A673 (cell line): Measurements from ENCODE around the gene APEH. TPM values are rescaled to one million over a fixed set of nuclear protein-coding genes. Genes with fewer than 3 reads are reported as not detected.

ENCODE experiments used
- BruUV-seq: library from RNA; stranded (reverse); fragments of 400-500 nt; replicated peaks from 2 replicates; lab custom pipeline; 2021; lab: Mats Ljungman, UMichigan
- CTCF ChIA-PET: fragments of 300-600 bp; sonication (Branson Sonifier 250); formaldehyde crosslinking; loops from one replicate; lab custom pipeline; 2022; ENCODE audit warnings: antibody characterized with exemption; lab: Charles Lee
- POLR2A ChIA-PET: fragments of 300-600 bp; sonication (Branson Sonifier 250); formaldehyde crosslinking; loops from one replicate; lab custom pipeline; 2022; ENCODE audit warnings: antibody characterized with exemption; ENCODE audit not compliant: low non-redundant PET; lab: Charles Lee
- DNase-seq: peaks from one replicate; pipeline ENCODE4 v3.0.0-alpha.2; 2015; ENCODE audit warnings: low spot score
- H3K27ac ChIP-seq: fragments of 200-600 bp; sonication (generic); 2 replicates; pipeline ENCODE4 v1.5.1; 2016; ENCODE audit warnings: mixed run types, low read depth, mild to moderate bottlenecking, mixed read lengths, antibody characterized with exemption, low read length; ENCODE audit not compliant: poor library complexity, severe bottlenecking
- H3K27me3 ChIP-seq: fragments of 200-600 bp; sonication (generic); replicated peaks from 2 replicates; pipeline ENCODE4 v1.6.1; 2017; ENCODE audit warnings: mixed run types, low read depth, mild to moderate bottlenecking, mixed read lengths, antibody characterized with exemption, low read length; ENCODE audit not compliant: insufficient read depth, poor library complexity
- H3K36me3 ChIP-seq: fragments of 200-600 bp; sonication (generic); 2 replicates; pipeline ENCODE4 v1.6.1; 2016; ENCODE audit warnings: mixed run types, mild to moderate bottlenecking, mixed read lengths, antibody characterized with exemption, low read length; ENCODE audit not compliant: insufficient read depth, poor library complexity, severe bottlenecking
- H3K4me1 ChIP-seq: fragments of 200-600 bp; sonication (generic); 2 replicates; pipeline ENCODE4 v1.6.1; 2017; ENCODE audit warnings: mixed run types, mild to moderate bottlenecking, mixed read lengths, antibody characterized with exemption, low read length; ENCODE audit not compliant: insufficient read depth, poor library complexity, severe bottlenecking
- H3K4me3 ChIP-seq: fragments of 200-600 bp; sonication (generic); 2 replicates; pipeline ENCODE4 v1.5.1; 2016; ENCODE audit warnings: low read depth, mixed run types, mild to moderate bottlenecking, mixed read lengths, low read length; ENCODE audit not compliant: poor library complexity, severe bottlenecking
- H3K9me3 ChIP-seq: fragments of 200-600 bp; sonication (generic); 2 replicates; pipeline ENCODE4 v1.6.1; 2016; ENCODE audit warnings: mixed run types, low read depth, mild to moderate bottlenecking, mixed read lengths, antibody characterized with exemption, low read length; ENCODE audit not compliant: poor library complexity, severe bottlenecking
- EZH2 ChIP-seq: fragments of 200-600 bp; sonication (generic); IDR thresholded peaks from 2 replicates; pipeline ENCODE4 v1.6.1; 2017; ENCODE audit warnings: borderline replicate concordance, low read depth, mild to moderate bottlenecking, mixed read lengths, antibody characterized with exemption, low read length; ENCODE audit not compliant: poor library complexity, severe bottlenecking
- intact Hi-C: fragments of 100-400 bp; cut with micrococcal nuclease; formaldehyde crosslinking; loops from one replicate; pipeline ENCODE4 v1.10.0; 2022; ENCODE audit not compliant: unreplicated experiment
- total RNA-seq: library from RNA; stranded (reverse); gene quantifications from 2 replicates; pipeline ENCODE4 v1.2.3, GENCODE V29; 2021
- TF ChIP-seq, protein P1 (sequence below): fragments of 300-800, 200-600 bp; sonication (generic); conservative IDR thresholded peaks from 2 replicates; pipeline ENCODE4 v1.5.1; 2017; ENCODE audit warnings: low read depth, mild to moderate bottlenecking, antibody characterized with exemption, low read length, moderate library complexity, mixed read lengths

APEH gene
- total RNA-seq, 1 experiment from 2014 or later = 64.9 TPM

DNA sequence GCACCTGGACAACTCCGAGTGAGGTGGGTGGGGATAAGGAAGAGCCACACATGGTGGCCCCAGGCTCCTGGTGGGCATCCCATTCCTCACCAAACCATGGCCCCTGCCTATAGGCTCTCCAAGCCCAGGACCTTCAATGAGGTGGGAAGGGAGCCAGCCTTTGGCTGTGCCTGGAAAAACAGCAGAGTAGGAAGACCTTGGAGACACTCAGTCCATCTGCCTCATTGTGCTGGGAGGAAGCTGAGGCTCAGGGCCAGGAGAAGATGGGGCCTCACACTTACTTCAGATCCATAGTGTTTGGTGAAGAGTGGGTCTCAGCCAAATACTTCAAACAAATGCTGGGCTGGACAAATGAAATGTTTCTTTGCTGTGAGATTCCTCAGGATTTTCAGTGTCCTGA lies 47.4 kb upstream of the APEH start:
- no peaks in the 10 kb centered on the region for H3K9me3 ChIP-seq
- no peak overlapping the region for H3K27ac ChIP-seq
- H3K27me3 ChIP-seq = no peaks in the 10 kb centered on the region
- H3K4me1 ChIP-seq = no peaks in the 10 kb centered on the region
- no peak overlapping the region for H3K4me3 ChIP-seq
- no TSS peak for BruUV-seq
- intact Hi-C loops = no loop called here
- no peak for DNase-seq
- H3K36me3 ChIP-seq = no peaks in the 10 kb centered on the region
- POLR2A ChIA-PET = no interaction called here
- TF ChIP-seq, protein P1, sequence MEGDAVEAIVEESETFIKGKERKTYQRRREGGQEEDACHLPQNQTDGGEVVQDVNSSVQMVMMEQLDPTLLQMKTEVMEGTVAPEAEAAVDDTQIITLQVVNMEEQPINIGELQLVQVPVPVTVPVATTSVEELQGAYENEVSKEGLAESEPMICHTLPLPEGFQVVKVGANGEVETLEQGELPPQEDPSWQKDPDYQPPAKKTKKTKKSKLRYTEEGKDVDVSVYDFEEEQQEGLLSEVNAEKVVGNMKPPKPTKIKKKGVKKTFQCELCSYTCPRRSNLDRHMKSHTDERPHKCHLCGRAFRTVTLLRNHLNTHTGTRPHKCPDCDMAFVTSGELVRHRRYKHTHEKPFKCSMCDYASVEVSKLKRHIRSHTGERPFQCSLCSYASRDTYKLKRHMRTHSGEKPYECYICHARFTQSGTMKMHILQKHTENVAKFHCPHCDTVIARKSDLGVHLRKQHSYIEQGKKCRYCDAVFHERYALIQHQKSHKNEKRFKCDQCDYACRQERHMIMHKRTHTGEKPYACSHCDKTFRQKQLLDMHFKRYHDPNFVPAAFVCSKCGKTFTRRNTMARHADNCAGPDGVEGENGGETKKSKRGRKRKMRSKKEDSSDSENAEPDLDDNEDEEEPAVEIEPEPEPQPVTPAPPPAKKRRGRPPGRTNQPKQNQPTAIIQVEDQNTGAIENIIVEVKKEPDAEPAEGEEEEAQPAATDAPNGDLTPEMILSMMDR = no peak
- no peak for TF ChIP-seq EZH2
- CTCF ChIA-PET = no interaction called here

DNA sequence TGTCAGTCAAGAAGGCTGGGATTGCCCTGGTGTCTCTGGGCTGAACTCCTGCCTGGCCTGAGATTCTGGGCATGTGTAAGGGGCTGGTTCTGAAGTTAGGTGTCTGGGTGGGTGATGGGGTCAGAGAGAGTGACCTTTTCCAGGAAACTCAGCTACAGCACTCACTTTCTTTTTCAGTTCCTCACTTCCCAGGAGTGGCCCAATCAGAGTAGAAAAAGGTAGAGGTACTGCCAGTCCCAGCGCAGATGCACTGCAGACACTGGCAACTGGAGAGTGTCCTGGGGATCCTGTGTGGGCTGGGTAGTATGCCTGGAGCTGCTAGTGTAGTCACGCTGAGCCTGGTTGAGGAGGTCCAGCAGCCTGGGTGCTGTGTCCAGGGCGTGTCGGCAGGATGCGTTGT lies 46.5 kb upstream of the APEH start:
- Histone ChIP-seq H3K27ac (no peak overlapping the region), H3K36me3 (no peaks in the 10 kb centered on the region), H3K9me3 (no peaks in the 10 kb centered on the region), H3K4me1 (no peaks in the 10 kb centered on the region), H3K27me3 (no peaks in the 10 kb centered on the region), H3K4me3 (no peak overlapping the region)
- CTCF ChIA-PET = no interaction called here
- BruUV-seq = no TSS peak
- intact Hi-C loops = no loop called here
- TF ChIP-seq EZH2 = no peak
- TF ChIP-seq, protein P1 = no peak
- DNase-seq = no peak
- POLR2A ChIA-PET = no interaction called here

DNA sequence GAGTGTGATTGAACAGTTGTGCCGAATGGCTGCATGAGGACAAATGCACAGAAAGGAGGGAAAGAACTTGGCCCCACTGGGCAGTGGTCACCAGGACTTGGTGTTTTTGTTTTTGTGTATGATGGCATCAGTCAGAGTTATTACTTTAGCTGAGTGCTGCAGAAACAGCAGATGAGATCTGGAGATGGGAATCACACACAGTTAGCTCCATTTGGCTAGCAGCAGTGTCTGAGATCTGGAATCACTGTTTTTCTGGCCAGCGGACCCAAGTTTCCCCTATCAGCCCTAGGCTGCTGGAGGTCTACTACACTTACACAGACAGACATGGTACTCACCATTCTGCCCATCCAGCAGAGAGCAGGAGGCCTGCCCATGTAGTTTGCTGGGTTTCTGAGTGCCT lies 45.9 kb upstream of the APEH start:
- no peaks in the 10 kb centered on the region for H3K27me3 ChIP-seq
- TF ChIP-seq EZH2 = no peak
- TF ChIP-seq, protein P1 = no peak
- POLR2A ChIA-PET = no interaction called here
- CTCF ChIA-PET = no interaction called here
- no TSS peak for BruUV-seq
- H3K4me1 ChIP-seq = no peaks in the 10 kb centered on the region
- DNase-seq = no peak
- no peak overlapping the region for H3K4me3 ChIP-seq
- no peaks in the 10 kb centered on the region for H3K36me3 ChIP-seq
- H3K27ac ChIP-seq = no peak overlapping the region
- H3K9me3 ChIP-seq = no peaks in the 10 kb centered on the region
- intact Hi-C loops = no loop called here
